Daoy (cell line): ENCODE results near the gene SFXN1. TPM values are rescaled to one million over a fixed set of nuclear protein-coding genes. Genes with fewer than 3 reads are reported as not detected.
A peak's percentile ranks its signal among the peaks of the same experiment; 100 is the strongest.

Experiments used
- DNase-seq: peaks from one replicate; pipeline ENCODE4 v3.0.0-alpha.2; 2015; ENCODE audit warnings: low read depth
- total RNA-seq: library from RNA; depleted of rRNA; stranded (reverse); fragments of >200 nt; shearing (Covaris generic); gene quantifications from 2 replicates; pipeline ENCODE4 v1.2.3, GENCODE V29; 2014

The SFXN1 gene
- total RNA-seq, 1 experiment from 2014 or later, result 139 TPM

DNA sequence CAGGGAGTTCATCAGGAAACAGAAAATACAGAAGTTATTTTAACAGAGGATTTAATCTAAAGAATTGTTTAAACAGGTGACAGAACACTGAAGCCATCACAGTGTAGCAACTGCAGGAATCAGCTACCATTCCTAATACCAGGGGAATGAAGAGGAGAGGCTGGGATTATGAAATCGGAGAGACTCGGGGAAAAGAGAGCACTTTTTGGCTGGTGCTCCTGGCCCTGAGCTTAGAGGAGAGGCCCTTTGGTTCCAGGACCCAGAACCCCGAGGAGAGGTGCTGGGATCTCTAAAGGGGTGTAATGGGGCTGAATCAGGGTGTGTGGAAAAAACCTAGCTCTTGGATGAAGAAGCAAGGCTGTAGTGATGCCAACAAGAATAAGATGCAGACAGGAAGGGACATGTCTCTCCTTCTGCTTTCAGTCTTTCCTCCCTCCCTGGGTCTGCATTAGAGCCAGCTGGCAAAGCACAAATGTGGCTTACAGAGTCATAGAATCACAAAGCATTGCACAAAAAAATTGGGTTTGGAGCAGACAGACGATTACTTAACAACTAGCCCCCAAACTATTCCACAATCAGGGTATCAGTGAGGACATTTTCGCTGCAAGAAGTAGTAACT lies 11.6 kb upstream of the SFXN1 start:
- DNase-seq, result no peak

DNA sequence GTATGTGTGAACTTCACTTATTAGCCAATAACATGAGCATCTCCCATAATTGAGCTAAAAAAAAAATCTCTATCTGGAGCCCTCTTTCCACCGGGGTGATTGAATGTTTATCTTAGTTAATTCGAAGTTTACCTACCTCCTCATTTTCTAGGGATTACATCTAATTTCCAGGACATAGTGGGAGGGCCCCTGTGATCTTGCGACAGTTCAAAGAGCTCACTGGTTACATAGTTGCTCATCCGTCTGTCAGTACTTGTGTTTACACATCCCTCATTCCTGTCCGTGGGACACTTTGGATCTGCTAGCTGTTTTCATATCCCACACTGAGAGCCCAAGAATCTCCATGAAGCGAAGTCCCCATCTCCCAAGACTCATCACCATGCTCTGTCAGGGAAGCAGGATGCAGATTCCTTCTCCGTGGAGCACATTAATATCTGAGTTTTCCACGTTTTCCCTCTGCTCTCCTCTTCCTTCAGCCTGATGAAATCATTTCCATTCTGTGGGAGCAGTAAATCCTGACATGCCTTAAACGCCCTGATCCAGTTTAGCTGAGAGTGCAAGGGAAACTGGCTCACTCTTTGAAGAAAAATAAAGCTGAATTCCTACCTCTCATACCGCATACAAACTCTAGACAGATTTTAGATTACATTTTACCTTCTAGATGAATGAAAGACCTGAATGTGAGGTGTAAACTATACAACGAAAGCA lies 10.2 kb upstream of the SFXN1 start:
- no peak for DNase-seq

DNA sequence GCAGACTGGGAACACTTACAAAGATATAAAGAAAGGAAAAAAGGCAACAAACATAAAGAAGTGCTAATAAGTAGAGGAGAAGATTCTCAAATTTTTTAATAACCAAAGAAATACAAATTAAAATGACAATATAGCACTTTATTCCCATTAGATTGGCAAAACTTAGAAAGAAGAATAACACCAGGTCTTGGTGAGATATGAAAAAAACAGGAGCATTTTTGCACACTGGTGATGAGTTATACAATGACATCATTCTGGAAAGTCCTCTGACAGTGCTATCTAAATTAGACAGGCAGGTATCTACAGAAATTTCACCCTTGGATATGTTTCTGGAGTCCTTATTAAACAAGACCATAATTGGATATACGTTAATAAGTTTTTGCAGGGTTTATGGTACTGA lies 9.5 kb upstream of the SFXN1 start:
- no peak for DNase-seq

DNA sequence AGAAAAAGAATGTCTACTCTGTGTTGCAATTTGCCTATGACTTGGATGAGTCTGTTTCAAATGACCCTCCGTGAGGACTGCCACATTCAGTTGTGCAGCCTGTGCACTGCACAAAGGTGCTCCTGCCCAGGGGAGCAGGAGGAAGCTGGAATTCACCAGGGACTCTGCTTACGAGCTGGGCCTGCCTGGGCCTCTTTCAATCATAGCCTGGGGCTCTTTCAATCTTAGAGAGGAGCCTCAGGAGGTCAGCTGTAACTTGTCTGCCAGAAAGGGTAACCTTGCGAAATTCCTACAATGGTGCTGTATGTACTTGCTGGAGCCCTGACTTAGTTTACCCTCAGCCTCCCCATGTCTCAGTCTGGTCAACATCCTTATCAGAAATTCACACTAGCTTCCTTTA lies 8.4 kb upstream of the SFXN1 start:
- DNase-seq, result no peak

GRCh38 chr5:175470781-175471180 lies 7.6 kb upstream of the SFXN1 start:
- DNase-seq, result no peak

GRCh38 chr5:175471196-175471595 lies 7.2 kb upstream of the SFXN1 start:
- DNase-seq, result no peak

- DNase-seq, result peak; percentile 15
These were observed 6.7 kb upstream of the SFXN1 start for GRCh38 chr5:175471628-175472027.

DNA sequence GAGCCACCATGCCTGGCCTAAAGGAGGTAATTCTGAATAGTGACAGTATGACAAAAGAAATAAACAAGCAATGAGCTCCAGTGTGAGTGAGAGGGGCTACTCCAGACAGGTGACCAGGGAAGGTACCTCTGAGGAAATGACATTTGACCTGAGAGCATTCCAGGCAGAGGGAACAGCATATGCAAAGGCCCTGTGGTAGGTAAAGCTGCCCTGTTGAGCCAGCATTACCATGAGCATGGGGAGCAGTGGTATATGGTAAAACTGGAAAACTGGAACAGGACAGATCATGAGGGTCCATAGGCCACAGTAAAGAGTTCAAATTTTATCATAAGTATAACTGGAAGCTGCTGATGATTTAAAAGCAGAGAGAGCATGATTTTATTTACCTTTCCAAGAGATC lies 6.0 kb upstream of the SFXN1 start:
- no peak for DNase-seq

DNA sequence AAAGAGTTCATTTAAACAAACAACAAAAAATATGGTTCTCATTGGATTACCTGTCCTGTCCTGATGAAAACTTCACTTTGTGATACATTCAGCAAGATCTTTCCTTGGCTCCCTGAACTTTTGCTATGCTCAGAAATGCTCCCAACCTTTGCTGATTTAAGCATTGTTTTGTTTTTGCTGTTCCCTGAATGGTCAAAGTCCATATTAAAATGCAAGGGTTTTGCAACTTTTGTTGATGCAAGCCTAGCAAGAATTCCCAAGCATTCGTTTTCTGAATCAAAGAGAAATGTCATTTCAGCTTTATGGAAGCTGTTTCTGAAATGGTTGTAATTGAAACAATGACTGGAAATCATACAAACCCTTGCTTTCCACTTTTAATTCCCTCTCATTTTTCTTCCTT lies 3.1 kb upstream of the SFXN1 start:
- no peak for DNase-seq

DNA sequence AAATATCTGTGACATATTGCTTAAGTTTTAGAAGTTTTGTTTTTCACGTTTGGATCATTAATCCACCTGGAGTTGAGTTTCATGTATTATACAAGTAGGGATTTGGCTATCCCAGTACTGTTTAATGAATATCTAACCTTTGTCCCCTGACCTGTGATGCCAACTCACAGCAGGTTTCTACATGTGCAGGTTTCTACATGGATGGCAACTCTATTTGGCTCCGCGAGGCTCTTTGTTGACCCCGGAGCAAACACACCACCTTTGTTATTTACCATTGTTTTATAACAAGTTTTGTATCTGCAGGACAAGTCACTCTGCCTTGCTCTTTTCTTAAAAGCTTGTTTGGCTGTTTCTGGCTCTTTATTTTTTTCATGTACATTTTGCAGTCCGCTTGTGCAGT lies 920 bp upstream of the SFXN1 start:
- no peak for DNase-seq

DNA sequence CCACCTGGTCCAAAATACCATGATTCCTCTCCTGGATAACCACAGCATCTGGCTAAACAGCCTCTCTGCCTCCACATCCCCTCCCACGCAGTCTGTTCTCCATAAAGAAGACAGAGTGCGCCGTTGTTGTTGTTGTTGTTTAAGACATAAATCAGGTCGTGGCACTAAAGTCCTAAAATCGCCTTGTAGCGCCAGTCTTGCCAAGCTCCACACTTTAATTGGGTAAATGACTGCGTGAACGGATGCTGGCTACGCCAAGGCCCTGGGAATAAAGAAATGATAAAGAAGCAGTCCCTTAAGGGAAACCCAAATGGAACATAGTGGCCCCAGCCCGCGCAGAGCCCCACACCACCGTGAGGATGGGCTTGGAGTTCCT lies 364 bp upstream of the SFXN1 start:
- DNase-seq, result no peak

DNA sequence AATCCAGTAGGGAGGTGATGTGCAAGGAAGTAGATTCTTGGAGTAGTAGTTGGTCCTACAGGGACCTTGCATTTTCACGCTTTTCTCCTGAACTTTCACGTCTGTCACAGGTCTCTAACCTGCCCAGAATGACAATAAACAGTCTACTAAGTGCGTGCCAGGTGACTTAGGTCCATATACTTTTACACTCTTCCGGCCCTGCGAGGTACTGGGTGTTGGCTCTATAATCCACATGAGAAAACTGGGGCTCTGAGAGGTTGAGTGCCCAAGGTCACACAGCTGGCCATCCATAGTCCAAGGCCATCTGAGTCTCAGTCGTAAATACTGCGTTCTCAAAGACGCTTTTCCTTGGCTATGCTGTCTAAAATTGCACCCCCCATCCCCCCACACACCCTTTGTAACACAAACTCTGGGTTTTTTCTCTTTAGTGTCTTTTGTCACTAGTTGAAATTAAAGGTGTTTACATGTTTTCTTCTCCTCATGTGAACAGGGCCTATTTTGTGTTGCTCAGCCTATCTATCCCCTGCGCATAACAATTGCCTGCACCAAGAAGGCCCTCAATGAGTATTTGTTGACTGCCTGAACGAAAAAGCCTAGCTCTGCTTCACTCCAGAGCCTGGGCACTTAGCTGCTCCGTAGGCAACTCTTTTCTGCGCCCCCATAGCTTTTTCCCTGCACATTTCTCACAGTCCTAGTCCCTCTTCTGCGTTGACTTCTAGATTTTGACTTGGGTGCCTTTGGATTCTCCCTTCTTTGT lies 943 bp downstream of the SFXN1 start:
- DNase-seq, result no peak

DNA sequence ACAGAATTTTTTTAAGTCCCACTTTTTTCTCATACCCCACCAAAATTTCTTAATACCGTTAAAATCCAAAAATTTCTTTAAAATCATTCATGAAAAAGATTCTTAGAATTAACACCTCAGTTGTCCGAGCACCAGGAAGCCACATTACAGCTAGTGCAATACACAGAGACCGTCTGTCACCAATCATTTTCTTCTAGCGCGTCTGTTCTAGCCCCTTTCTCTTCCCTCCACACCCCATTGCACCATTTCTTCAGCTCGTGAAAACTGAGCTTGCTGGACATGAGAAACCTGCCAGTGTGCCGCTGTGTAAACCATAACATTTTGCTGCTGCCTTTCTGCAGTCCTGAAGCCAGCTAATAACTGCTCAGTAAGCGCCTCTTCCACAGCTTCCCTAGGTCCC lies 5.0 kb downstream of the SFXN1 start:
- DNase-seq, result no peak

- DNase-seq, result no peak
These were observed 6.0 kb downstream of the SFXN1 start for GRCh38 chr5:175484322-175484721.

GRCh38 chr5:175484829-175485228 lies 6.5 kb downstream of the SFXN1 start:
- DNase-seq, result no peak

DNA sequence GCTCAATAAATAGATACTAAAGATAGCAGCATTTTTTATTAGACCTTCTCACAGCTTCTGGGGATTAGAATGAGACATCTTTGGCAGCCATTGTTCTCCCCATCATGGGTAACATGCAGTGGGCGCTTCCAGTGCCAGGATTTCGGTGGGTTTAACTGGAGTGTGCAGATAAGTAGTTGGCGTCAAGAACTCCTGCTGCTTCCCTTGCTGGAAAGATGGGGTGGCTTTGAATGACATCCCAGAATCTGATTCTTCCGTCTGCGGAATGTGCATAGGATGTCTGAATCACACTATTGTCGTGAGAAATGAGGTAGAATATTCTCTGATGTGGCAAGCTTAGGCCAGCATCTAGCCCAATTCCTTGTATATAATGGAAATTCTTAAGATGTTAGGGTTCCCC lies 7.3 kb downstream of the SFXN1 start:
- DNase-seq, result no peak

DNA sequence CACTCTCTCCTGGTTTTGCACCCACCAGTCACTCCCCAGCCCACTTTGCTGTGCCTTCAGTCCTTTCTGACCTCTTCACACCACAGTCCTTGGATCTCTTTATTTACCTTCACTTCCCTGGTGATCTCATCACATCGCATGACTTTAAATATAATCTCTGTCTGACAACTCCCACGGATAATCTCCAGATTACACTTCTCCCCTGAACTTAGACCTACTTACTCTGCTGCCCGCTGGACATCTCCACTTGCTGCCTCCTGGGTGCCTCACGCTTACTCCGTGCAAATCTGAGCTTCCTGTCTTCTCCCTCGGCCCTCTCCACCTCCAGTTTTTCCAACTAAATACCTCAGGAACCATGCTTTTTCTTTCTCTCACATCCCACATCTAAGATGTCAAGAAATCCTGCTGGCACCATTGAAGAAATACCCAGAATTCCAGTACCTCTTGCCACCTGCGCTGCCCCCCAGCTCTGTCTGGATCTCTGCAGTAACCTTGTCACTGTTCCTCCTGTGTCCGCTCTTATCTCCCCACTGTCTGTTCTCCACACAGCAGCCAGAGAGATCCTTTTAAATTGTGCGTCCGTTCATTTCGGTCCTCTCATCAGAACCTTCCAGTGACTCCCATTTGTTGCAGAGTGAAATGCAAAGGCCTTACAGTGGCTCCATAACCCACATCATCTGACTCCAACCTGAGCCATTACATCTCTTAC lies 9.3 kb downstream of the SFXN1 start:
- no peak for DNase-seq

DNA sequence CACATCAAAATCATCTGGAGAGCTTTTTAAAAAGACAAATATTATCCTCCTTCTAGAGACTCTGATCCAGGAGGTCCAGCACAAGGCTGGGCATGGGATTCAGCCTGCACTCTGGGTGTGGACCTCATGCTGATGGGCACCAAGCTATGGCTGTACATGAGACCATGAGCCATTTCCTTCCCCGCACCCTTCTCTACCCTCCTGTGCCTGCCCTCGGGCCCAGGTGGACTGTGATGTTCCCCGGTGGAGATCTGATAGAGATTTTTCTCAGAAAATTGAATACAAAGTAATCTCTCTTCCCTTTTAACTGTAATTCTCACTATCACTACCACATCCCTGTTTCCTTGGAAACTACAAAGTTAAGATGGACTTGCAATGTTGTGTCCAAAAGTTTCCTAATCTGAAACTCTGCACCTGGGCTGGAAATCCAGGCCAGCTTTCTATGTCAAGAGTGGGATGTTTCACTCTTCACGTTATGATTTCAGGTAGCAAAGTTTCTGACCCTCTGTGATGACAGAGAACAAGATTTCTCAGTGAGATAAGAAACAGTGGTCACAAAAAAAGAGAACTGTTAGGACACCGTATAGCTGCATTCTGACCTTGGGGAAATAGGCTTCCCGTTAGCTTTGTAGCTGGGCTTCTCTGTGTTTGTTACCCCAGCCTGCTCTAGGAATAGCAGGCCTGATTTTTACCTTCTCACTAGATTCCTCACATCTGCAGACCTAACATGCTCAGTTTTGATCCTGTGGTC lies 11.5 kb downstream of the SFXN1 start:
- DNase-seq, result no peak

GRCh38 chr5:175491223-175491622 lies 12.9 kb downstream of the SFXN1 start:
- DNase-seq, result no peak

GRCh38 chr5:175493260-175493659 lies 14.9 kb downstream of the SFXN1 start:
- no peak for DNase-seq

DNA sequence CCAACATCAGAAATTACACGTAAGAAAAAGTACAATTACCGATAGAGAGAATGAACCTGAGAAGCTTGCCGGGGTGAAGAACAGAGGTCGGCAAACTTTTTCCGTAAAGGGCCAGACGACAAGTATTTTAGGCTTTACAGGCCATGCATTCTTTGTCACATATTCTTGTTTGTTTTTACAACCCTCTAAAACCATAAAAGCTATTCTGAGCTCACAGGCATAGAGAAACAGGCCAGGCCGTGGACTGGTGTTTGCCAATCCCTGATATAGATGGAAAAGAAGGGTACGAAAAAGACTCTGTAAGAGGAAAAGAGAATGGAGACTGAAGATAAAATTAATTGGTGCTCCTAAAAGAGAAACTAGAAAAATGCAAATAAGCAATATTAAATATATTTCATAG lies 15.4 kb downstream of the SFXN1 start:
- no peak for DNase-seq
